HepG2 (cell line): ENCODE data around the gene KCND1. TPM values are rescaled to one million over a fixed set of nuclear protein-coding genes. Genes with fewer than 3 reads are reported as not detected.

Source experiments
- CBFB ChIP-seq: sonication (generic); formaldehyde crosslinking; IDR thresholded peaks from 2 replicates; pipeline ENCODE4 v1.4.0; 2020; ENCODE audit warnings: missing genetic modification reagents
- MTA3 ChIP-seq: sonication (generic); formaldehyde crosslinking; IDR thresholded peaks from 2 replicates; pipeline ENCODE4 v1.4.0; 2020; ENCODE audit warnings: missing genetic modification reagents
- NR2C2 ChIP-seq: sonication (generic); formaldehyde crosslinking; IDR thresholded peaks from 2 replicates; pipeline ENCODE4 v1.4.0; 2020; ENCODE audit warnings: missing genetic modification reagents, mild to moderate bottlenecking, moderate library complexity, borderline replicate concordance
- NR2F1 ChIP-seq, 2 experiments: fragments of 450-650 bp in 1 of 2; formaldehyde crosslinking in 1 of 2; IDR thresholded peaks; 2 replicates each; pipeline versions ENCODE4 v1.5.0 to v1.6.1; 2016 to 2020; ENCODE audit warnings: mild to moderate bottlenecking in 1 of 2, missing compliant biosample characterization in 1 of 2, missing genetic modification reagents in 1 of 2, moderate library complexity in 1 of 2
- NR2F6 ChIP-seq, 2 experiments: IDR thresholded peaks; 2 replicates each; pipeline ENCODE4 v1.6.1; 2016; ENCODE audit warnings: antibody characterized with exemption in 1 of 2, mild to moderate bottlenecking in 1 of 2
- PAF1 ChIP-seq: IDR thresholded peaks from 2 replicates; pipeline ENCODE4 v1.6.1; 2016; ENCODE audit warnings: missing genetic modification reagents, missing compliant biosample characterization
- PHF8 ChIP-seq: sonication (generic); formaldehyde crosslinking; IDR thresholded peaks from 2 replicates; pipeline ENCODE4 v1.5.0; 2020; ENCODE audit warnings: missing genetic modification reagents
- RBM39 ChIP-seq: fragments of 200-400 bp; formaldehyde crosslinking; IDR thresholded peaks from one replicate; pipeline ENCODE4 v1.6.1; 2018; ENCODE audit warnings: antibody characterized with exemption, mild to moderate bottlenecking, low read depth, low read length; ENCODE audit not compliant: poor library complexity, severe bottlenecking
- TRIM24 ChIP-seq: sonication (generic); formaldehyde crosslinking; IDR thresholded peaks from 2 replicates; pipeline ENCODE4 v1.8.0; 2022; ENCODE audit warnings: mild to moderate bottlenecking, missing genetic modification reagents
- ZNF501 ChIP-seq: sonication (generic); formaldehyde crosslinking; IDR thresholded peaks from 2 replicates; pipeline ENCODE4 v1.5.1; 2020; ENCODE audit warnings: mild to moderate bottlenecking, moderate library complexity, missing genetic modification reagents
- ZNF530 ChIP-seq: sonication (generic); formaldehyde crosslinking; IDR thresholded peaks from 2 replicates; pipeline ENCODE4 v1.5.0; 2020; ENCODE audit warnings: low read depth, mild to moderate bottlenecking, missing genetic modification reagents
- polyA plus RNA-seq, 8 experiments: library from polyadenylated mRNA; depleted of rRNA in 3 of 8; stranded (reverse) in 7 of 8; unstranded in 1 of 8; fragments of >200 nt; fragmentation: Illumina TruSeq in 4 of 8; extraction: Trizol in 4 of 8; gene quantifications; 2 replicates each; pipeline versions ENCODE4 v1.2.1 to v1.2.3, GENCODE V29; 2011 to 2016; ENCODE audit warnings: low read depth in 4 of 8, missing spikeins in 1 of 8, mixed read lengths in 1 of 8; ENCODE audit not compliant: insufficient read depth in 1 of 8
- total RNA-seq, 5 experiments: library from RNA; depleted of rRNA; stranded (reverse); fragments of >200 nt; fragmentation: Illumina TruSeq; extraction: Trizol; gene quantifications; 2 replicates each; pipeline ENCODE4 v1.2.3, GENCODE V29; 2016; ENCODE audit warnings: low read depth in 1 of 5
- TF ChIP-seq, protein P1 (sequence below): sonication (generic); IDR thresholded peaks from 2 replicates; pipeline ENCODE4 v1.6.1; 2016; ENCODE audit warnings: low read depth, borderline replicate concordance
- TF ChIP-seq, protein P2 (sequence below): sonication (generic); formaldehyde crosslinking; IDR thresholded peaks from 2 replicates; pipeline ENCODE4 v1.8.0; 2022; ENCODE audit warnings: mild to moderate bottlenecking, missing genetic modification reagents, moderate library complexity
- TF ChIP-seq, protein P3 (sequence below): sonication (generic); formaldehyde crosslinking; IDR thresholded peaks from 2 replicates; pipeline ENCODE4 v1.4.0; 2020; ENCODE audit warnings: low read depth, missing genetic modification reagents
- TF ChIP-seq, protein P4 (sequence below): sonication (generic); formaldehyde crosslinking; IDR thresholded peaks from 2 replicates; pipeline ENCODE4 v1.4.0; 2020; ENCODE audit warnings: missing genetic modification reagents
- TF ChIP-seq, protein P5 (sequence below): sonication (generic); formaldehyde crosslinking; IDR thresholded peaks from 2 replicates; pipeline ENCODE4 v1.5.0; 2020; ENCODE audit warnings: mild to moderate bottlenecking, missing genetic modification reagents, borderline replicate concordance

KCND1 gene
- total and polyA plus RNA-seq, 2 of the 13 experiments (the other 11 are each of a cell fraction or from before 2014, with no cell fraction given) = 0.07 to 0.30 TPM

DNA sequence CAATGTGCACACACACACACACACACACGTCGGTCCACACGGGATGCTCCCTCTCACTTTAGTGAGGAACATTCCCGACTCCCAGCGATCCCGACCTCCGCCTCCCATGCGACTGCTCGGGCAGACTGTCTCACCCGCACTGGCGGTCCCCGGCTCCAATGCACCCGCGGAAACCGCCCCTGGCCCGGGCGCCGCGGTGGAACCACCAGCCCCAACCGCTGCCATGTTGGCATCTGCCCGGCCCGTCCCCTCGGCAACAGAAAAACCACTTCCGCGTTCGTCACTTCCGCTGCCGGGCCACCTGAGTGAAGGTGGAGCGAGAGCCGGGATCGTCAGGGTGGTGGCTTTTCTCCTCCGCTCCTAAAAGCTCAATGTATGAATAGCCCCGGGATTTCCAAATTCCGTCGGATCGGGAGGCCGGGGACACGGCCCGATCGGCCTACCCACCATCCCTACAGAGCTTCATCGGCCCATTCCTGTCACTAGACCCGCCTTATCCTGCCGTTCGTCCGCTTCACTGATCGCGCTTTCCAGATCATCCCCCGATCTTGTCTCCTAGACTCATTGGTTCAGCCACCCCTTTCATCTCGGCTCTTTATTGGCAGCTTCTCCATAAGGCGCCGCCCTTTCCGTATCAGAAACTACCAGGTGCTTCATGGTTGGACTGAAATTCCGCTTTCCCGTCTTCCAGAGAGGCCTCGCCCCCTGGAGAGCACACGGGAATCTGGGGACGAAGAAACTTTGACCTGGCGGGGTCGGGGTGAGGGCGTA, 60.0 kb downstream of the KCND1 start, which contains the start of gene SLC35A2 (continued):
- peak; percentile 95 for TF ChIP-seq NR2C2 (CRISPR knock-in tag)
- TF ChIP-seq RBM39 = no peak
- no peak for TF ChIP-seq PAF1 (CRISPR knock-in tag)
- TF ChIP-seq ZNF530 (CRISPR knock-in tag) = no peak
- no peak for TF ChIP-seq TRIM24
- TF ChIP-seq, protein P1, sequence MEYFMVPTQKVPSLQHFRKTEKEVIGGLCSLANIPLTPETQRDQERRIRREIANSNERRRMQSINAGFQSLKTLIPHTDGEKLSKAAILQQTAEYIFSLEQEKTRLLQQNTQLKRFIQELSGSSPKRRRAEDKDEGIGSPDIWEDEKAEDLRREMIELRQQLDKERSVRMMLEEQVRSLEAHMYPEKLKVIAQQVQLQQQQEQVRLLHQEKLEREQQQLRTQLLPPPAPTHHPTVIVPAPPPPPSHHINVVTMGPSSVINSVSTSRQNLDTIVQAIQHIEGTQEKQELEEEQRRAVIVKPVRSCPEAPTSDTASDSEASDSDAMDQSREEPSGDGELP = peak; percentile 31; the same call in 1 of the 2 replicates
- TF ChIP-seq NR2F1 (CRISPR knock-in tag; IDR thresholded peaks at IDR 0.05) = 0 out of 4 replicates have a peak, but pooled peaks of 1 of the 2 experiments have one; percentile 31
- TF ChIP-seq, protein P2, sequence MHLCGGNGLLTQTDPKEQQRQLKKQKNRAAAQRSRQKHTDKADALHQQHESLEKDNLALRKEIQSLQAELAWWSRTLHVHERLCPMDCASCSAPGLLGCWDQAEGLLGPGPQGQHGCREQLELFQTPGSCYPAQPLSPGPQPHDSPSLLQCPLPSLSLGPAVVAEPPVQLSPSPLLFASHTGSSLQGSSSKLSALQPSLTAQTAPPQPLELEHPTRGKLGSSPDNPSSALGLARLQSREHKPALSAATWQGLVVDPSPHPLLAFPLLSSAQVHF = peak; percentile 74; the same call in 1 of the 2 replicates
- TF ChIP-seq NR2F6 (IDR thresholded peaks at IDR 0.05) = 0 out of 2 replicates have a peak, but pooled peaks have one; percentile 32
- TF ChIP-seq NR2F6 (CRISPR knock-in tag; IDR thresholded peaks at IDR 0.05) = 0 out of 2 replicates have a peak, but pooled peaks have one; percentile 8
- TF ChIP-seq, protein P3, sequence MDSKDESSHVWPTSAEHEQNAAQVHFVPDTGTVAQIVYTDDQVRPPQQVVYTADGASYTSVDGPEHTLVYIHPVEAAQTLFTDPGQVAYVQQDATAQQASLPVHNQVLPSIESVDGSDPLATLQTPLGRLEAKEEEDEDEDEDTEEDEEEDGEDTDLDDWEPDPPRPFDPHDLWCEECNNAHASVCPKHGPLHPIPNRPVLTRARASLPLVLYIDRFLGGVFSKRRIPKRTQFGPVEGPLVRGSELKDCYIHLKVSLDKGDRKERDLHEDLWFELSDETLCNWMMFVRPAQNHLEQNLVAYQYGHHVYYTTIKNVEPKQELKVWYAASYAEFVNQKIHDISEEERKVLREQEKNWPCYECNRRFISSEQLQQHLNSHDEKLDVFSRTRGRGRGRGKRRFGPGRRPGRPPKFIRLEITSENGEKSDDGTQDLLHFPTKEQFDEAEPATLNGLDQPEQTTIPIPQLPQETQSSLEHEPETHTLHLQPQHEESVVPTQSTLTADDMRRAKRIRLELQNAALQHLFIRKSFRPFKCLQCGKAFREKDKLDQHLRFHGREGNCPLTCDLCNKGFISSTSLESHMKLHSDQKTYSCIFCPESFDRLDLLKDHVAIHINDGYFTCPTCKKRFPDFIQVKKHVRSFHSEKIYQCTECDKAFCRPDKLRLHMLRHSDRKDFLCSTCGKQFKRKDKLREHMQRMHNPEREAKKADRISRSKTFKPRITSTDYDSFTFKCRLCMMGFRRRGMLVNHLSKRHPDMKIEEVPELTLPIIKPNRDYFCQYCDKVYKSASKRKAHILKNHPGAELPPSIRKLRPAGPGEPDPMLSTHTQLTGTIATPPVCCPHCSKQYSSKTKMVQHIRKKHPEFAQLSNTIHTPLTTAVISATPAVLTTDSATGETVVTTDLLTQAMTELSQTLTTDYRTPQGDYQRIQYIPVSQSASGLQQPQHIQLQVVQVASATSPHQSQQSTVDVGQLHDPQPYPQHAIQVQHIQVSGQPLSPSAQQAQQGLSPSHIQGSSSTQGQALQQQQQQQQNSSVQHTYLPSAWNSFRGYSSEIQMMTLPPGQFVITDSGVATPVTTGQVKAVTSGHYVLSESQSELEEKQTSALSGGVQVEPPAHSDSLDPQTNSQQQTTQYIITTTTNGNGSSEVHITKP (CRISPR knock-in tag) = peak; percentile 7; the same call in 1 of the 2 replicates
- TF ChIP-seq CBFB (CRISPR knock-in tag) = 0 out of 2 replicates have a peak, but pooled peaks have one; percentile 34
- peak; percentile 73 for TF ChIP-seq PHF8
- peak; percentile 47; the same call in 1 of the 2 replicates for TF ChIP-seq ZNF501 (CRISPR knock-in tag)
- TF ChIP-seq MTA3 = no peak
- TF ChIP-seq, protein P4, sequence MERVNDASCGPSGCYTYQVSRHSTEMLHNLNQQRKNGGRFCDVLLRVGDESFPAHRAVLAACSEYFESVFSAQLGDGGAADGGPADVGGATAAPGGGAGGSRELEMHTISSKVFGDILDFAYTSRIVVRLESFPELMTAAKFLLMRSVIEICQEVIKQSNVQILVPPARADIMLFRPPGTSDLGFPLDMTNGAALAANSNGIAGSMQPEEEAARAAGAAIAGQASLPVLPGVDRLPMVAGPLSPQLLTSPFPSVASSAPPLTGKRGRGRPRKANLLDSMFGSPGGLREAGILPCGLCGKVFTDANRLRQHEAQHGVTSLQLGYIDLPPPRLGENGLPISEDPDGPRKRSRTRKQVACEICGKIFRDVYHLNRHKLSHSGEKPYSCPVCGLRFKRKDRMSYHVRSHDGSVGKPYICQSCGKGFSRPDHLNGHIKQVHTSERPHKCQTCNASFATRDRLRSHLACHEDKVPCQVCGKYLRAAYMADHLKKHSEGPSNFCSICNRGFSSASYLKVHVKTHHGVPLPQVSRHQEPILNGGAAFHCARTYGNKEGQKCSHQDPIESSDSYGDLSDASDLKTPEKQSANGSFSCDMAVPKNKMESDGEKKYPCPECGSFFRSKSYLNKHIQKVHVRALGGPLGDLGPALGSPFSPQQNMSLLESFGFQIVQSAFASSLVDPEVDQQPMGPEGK (CRISPR knock-in tag) = 0 out of 2 replicates have a peak, but pooled peaks have one; percentile 18
- TF ChIP-seq, protein P5, sequence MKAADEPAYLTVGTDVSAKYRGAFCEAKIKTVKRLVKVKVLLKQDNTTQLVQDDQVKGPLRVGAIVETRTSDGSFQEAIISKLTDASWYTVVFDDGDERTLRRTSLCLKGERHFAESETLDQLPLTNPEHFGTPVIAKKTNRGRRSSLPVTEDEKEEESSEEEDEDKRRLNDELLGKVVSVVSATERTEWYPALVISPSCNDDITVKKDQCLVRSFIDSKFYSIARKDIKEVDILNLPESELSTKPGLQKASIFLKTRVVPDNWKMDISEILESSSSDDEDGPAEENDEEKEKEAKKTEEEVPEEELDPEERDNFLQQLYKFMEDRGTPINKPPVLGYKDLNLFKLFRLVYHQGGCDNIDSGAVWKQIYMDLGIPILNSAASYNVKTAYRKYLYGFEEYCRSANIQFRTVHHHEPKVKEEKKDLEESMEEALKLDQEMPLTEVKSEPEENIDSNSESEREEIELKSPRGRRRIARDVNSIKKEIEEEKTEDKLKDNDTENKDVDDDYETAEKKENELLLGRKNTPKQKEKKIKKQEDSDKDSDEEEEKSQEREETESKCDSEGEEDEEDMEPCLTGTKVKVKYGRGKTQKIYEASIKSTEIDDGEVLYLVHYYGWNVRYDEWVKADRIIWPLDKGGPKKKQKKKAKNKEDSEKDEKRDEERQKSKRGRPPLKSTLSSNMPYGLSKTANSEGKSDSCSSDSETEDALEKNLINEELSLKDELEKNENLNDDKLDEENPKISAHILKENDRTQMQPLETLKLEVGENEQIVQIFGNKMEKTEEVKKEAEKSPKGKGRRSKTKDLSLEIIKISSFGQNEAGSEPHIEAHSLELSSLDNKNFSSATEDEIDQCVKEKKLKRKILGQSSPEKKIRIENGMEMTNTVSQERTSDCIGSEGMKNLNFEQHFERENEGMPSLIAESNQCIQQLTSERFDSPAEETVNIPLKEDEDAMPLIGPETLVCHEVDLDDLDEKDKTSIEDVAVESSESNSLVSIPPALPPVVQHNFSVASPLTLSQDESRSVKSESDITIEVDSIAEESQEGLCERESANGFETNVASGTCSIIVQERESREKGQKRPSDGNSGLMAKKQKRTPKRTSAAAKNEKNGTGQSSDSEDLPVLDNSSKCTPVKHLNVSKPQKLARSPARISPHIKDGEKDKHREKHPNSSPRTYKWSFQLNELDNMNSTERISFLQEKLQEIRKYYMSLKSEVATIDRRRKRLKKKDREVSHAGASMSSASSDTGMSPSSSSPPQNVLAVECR = peak; percentile 89
